HCT116 (cell line): ENCODE results near the gene RNF32. TPM values are rescaled to one million over a fixed set of nuclear protein-coding genes. Genes with fewer than 3 reads are reported as not detected.

Experiments
- ATAC-seq: fragments of 200-7000 bp; cut with Tn5 transposase; 2 replicates; pipeline ENCODE4 v1.9.1; 2020; ENCODE audit warnings: mild to moderate bottlenecking, moderate library complexity
- BruUV-seq: library from RNA; stranded (reverse); fragments of 400-500 nt; replicated peaks from 2 replicates; lab custom pipeline; 2021; lab: Mats Ljungman, UMichigan
- CTCF ChIA-PET: fragments of 300-600 bp; sonication (Branson Sonifier 250); formaldehyde crosslinking; loops from one replicate; lab custom pipeline; 2021; ENCODE audit warnings: antibody characterized with exemption; lab: Charles Lee
- POLR2A ChIA-PET: fragments of 300-600, 350-600 bp; sonication (Branson Sonifier 250); formaldehyde crosslinking; loops from one replicate; lab custom pipeline; 2021; ENCODE audit warnings: antibody characterized with exemption; lab: Charles Lee
- RAD21 ChIA-PET, 2 experiments: fragments of 300-600 bp; sonication (Branson Sonifier 250); formaldehyde crosslinking; loops; one replicate each; lab custom pipeline; 2023; ENCODE audit warnings: low total read pairs in 2 of 2; ENCODE audit not compliant: uncharacterized antibody in 2 of 2, unreplicated experiment in 2 of 2, low non-redundant PET in 1 of 2; lab: Charles Lee
- DNase-seq: peaks from one replicate; pipeline ENCODE4 v3.0.0-alpha.2; 2010; ENCODE audit warnings: low read depth, low spot score
- H2AFZ ChIP-seq: fragments of 200-600 bp; shearing (Covaris generic), sonication (generic); 2 replicates; pipeline ENCODE4 v1.6.1; 2017; ENCODE audit warnings: low read depth, mixed run types, mixed read lengths, antibody characterized with exemption, low read length; ENCODE audit not compliant: poor library complexity, severe bottlenecking
- H3K27ac ChIP-seq: 2 replicates; pipeline ENCODE4 v1.5.1; 2012; ENCODE audit warnings: low read depth, low read length
- H3K27me3 ChIP-seq: fragments of 200-600 bp; sonication (generic); 2 replicates; pipeline ENCODE4 v1.6.1; 2016; ENCODE audit warnings: mixed run types, low read length, mixed read lengths; ENCODE audit not compliant: insufficient read depth
- H3K36me3 ChIP-seq, 2 experiments: fragments of 200-500 bp in 1 of 2; fragments of 200-600 bp in 1 of 2; sonication (Bioruptor generic) in 1 of 2; sonication (generic) in 1 of 2; 2 replicates each; pipeline versions ENCODE4 v1.5.1 to v1.6.1; 2014 to 2016; ENCODE audit warnings: low read length in 2 of 2, inconsistent platforms in 1 of 2, mixed read lengths in 1 of 2, mixed run types in 1 of 2; ENCODE audit not compliant: insufficient read depth in 2 of 2, control insufficient read depth in 1 of 2
- H3K4me1 ChIP-seq, 2 experiments: fragments of 200-600 bp in 1 of 2; sonication (generic) in 1 of 2; 2 replicates each; pipeline versions ENCODE4 v1.5.1 to v1.6.1; 2012 to 2017; ENCODE audit warnings: low read length in 2 of 2, inconsistent platforms in 1 of 2, mild to moderate bottlenecking in 1 of 2, mixed read lengths in 1 of 2, mixed run types in 1 of 2, moderate library complexity in 1 of 2; ENCODE audit not compliant: insufficient read depth in 2 of 2, control insufficient read depth in 1 of 2
- H3K4me2 ChIP-seq: fragments of 200-600 bp; sonication (generic); 2 replicates; pipeline ENCODE4 v1.6.1; 2017; ENCODE audit warnings: mixed run types, low read length, mixed read lengths
- H3K4me3 ChIP-seq, 2 experiments: fragments of 200-600 bp in 1 of 2; sonication (generic) in 1 of 2; replicated peaks in 1 of 2; 2 replicates each; pipeline ENCODE4 v1.5.1; 2011 to 2016; ENCODE audit warnings: low read length in 2 of 2, control low read depth in 1 of 2, low read depth in 1 of 2, mild to moderate bottlenecking in 1 of 2, mixed read lengths in 1 of 2, mixed run types in 1 of 2
- H3K79me2 ChIP-seq: fragments of 200-600 bp; sonication (generic); 2 replicates; pipeline ENCODE4 v1.6.1; 2017; ENCODE audit warnings: mild to moderate bottlenecking, mixed run types, low read length, moderate library complexity, mixed read lengths; ENCODE audit not compliant: insufficient read depth
- H3K9ac ChIP-seq: fragments of 200-600 bp; sonication (generic); 2 replicates; pipeline ENCODE4 v1.6.1; 2016; ENCODE audit warnings: low read length, mixed read lengths
- H3K9me2 ChIP-seq: fragments of 200-600 bp; sonication (generic), shearing (Covaris generic); 2 replicates; pipeline ENCODE4 v1.6.1; 2017; ENCODE audit warnings: mixed run types, mild to moderate bottlenecking, moderate library complexity; ENCODE audit not compliant: insufficient read depth
- H3K9me3 ChIP-seq, 2 experiments: fragments of 200-500 bp in 1 of 2; fragments of 200-600 bp in 1 of 2; sonication (Bioruptor generic) in 1 of 2; sonication (generic) in 1 of 2; 2 replicates each; pipeline ENCODE4 v1.6.1; 2014 to 2017; ENCODE audit warnings: low read length in 2 of 2, mixed read lengths in 2 of 2, inconsistent platforms in 1 of 2, low read depth in 1 of 2, mild to moderate bottlenecking in 1 of 2, mixed run types in 1 of 2, moderate library complexity in 1 of 2; ENCODE audit not compliant: control insufficient read depth in 1 of 2, insufficient read depth in 1 of 2
- H4K20me1 ChIP-seq: fragments of 200-600 bp; sonication (generic), shearing (Covaris generic); 2 replicates; pipeline ENCODE4 v1.6.1; 2017; ENCODE audit warnings: mixed run types, mild to moderate bottlenecking, moderate library complexity; ENCODE audit not compliant: insufficient read depth
- FOSL1 ChIP-seq: IDR thresholded peaks from 2 replicates; pipeline ENCODE4 v1.6.1; 2012; ENCODE audit warnings: low read depth
- JUND ChIP-seq: IDR thresholded peaks from 2 replicates; pipeline ENCODE4 v1.6.1; 2012
- POLR2A ChIP-seq: IDR thresholded peaks from 2 replicates; pipeline ENCODE4 v1.7.0; 2011; ENCODE audit warnings: borderline replicate concordance; ENCODE audit not compliant: insufficient read depth, insufficient read length; ENCODE audit errors: extremely low read depth
- POLR2AphosphoS5 ChIP-seq: IDR thresholded peaks from 2 replicates; pipeline ENCODE4 v1.6.1; 2011; ENCODE audit warnings: mild to moderate bottlenecking, low read depth, low read length, moderate library complexity
- intact Hi-C: fragments of 100-400 bp; cut with micrococcal nuclease; formaldehyde crosslinking; loops from 2 replicates; pipeline ENCODE4 v1.10.0; 2022
- total RNA-seq: library from RNA; stranded (reverse); gene quantifications from one replicate; pipeline ENCODE4 v1.2.1, GENCODE V29; 2021; ENCODE audit not compliant: unreplicated experiment
- TF ChIP-seq, protein P1 (sequence below): IDR thresholded peaks from 2 replicates; pipeline ENCODE4 v1.6.1; 2011; ENCODE audit warnings: mild to moderate bottlenecking, low read length, moderate library complexity; ENCODE audit not compliant: insufficient replicate concordance; ENCODE audit errors: extremely low read depth

Gene RNF32
- total RNA-seq, 1 experiment from 2014 or later = 3.4 TPM

- no TSS peak for BruUV-seq
- intact Hi-C loops = no loop called here
- no peaks in the 10 kb centered on the region for H3K9me3 ChIP-seq
- no peak overlapping the region for H3K4me2 ChIP-seq
- ChIA-PET RAD21 (no interaction called here), POLR2A (no interaction called here)
- ATAC-seq = no peak
- no peak overlapping the region for H3K4me3 ChIP-seq
- no peaks in the 10 kb centered on the region for H3K4me1 ChIP-seq
- no peak overlapping the region for H3K9ac ChIP-seq
- no peaks in the 10 kb centered on the region for H3K36me3 ChIP-seq
- TF ChIP-seq FOSL1 = no peak
- TF ChIP-seq POLR2AphosphoS5 = no peak
- TF ChIP-seq, all 23 proteins: peak for 0
- CTCF ChIA-PET = no interaction called here
- Histone ChIP-seq H2AFZ (no peak overlapping the region), H3K9me2 (no peaks in the 10 kb centered on the region), H3K27ac (no peak overlapping the region), H3K27me3 (no peaks in the 10 kb centered on the region), H3K79me2 (no peaks in the 10 kb centered on the region), H4K20me1 (peaks cover 5% of the 10 kb centered on the region; the same call in 1 of the 2 replicates)
- DNase-seq = no peak
Observed at GRCh38 chr7:156725073-156725472, 84.5 kb downstream of the RNF32 start.

DNA sequence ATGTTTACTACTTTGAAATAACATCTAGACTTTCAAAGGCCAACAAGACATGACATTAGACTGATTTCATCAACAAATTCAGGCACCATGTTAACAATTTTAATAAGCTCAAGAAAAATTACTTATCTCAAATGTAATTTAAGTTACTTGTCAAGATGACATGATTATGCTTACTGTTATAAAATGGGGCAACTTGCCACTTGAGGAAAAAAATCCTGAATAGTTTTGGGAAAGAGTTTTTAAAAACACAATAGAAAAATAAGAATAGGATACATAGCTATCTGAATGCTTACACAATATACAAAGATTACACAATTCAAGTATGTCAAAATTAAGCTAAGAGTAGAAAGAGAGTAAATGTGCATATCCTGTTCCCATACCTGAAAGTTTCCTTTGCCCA is 85.4 kb downstream of the RNF32 start:
- Histone ChIP-seq H4K20me1 (peaks cover 5% of the 10 kb centered on the region; the same call in 1 of the 2 replicates), H3K36me3 (no peaks in the 10 kb centered on the region), H3K27me3 (no peaks in the 10 kb centered on the region), H3K4me2 (no peak overlapping the region), H3K79me2 (no peaks in the 10 kb centered on the region), H2AFZ (no peak overlapping the region), H3K9me3 (no peaks in the 10 kb centered on the region), H3K9ac (no peak overlapping the region), H3K4me3 (no peak overlapping the region)
- intact Hi-C loops = no loop called here
- ATAC-seq = no peak
- RAD21 ChIA-PET = no interaction called here
- TF ChIP-seq, protein P1, sequence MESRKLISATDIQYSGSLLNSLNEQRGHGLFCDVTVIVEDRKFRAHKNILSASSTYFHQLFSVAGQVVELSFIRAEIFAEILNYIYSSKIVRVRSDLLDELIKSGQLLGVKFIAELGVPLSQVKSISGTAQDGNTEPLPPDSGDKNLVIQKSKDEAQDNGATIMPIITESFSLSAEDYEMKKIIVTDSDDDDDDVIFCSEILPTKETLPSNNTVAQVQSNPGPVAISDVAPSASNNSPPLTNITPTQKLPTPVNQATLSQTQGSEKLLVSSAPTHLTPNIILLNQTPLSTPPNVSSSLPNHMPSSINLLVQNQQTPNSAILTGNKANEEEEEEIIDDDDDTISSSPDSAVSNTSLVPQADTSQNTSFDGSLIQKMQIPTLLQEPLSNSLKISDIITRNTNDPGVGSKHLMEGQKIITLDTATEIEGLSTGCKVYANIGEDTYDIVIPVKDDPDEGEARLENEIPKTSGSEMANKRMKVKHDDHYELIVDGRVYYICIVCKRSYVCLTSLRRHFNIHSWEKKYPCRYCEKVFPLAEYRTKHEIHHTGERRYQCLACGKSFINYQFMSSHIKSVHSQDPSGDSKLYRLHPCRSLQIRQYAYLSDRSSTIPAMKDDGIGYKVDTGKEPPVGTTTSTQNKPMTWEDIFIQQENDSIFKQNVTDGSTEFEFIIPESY = no peak
- TF ChIP-seq POLR2A (no peak), FOSL1 (no peak), JUND (no peak)
- TF ChIP-seq, all 23 proteins: peak for 0
- H3K4me1 ChIP-seq = no peaks in the 10 kb centered on the region
- ChIA-PET POLR2A (no interaction called here), CTCF (no interaction called here)
- no TSS peak for BruUV-seq
- no peak for DNase-seq
- H3K27ac ChIP-seq = no peak overlapping the region
- H3K9me2 ChIP-seq = no peaks in the 10 kb centered on the region
